Keratinocyte (primary cell): ENCODE data around the gene SLC37A1. TPM values are rescaled to one million over a fixed set of nuclear protein-coding genes. Genes with fewer than 3 reads are reported as not detected.

Experiments
- DNase-seq: peaks from one replicate; pipeline ENCODE4 v3.0.0-alpha.2; 2011; ENCODE audit warnings: low read depth, missing footprints, low spot score
- FAIRE-seq: peaks from 2 replicates; lab custom pipeline; 2011; peaks lifted over from hg19 to GRCh38; lab: Jason Lieb, UNC
- H2AFZ ChIP-seq: 2 replicates; pipeline ENCODE4 v1.6.0; 2012; ENCODE audit warnings: low read length, control low read depth, inconsistent platforms; ENCODE audit not compliant: control insufficient read depth
- H3K27ac ChIP-seq: 2 replicates; pipeline ENCODE4 v1.5.1; 2011; ENCODE audit warnings: low read length; ENCODE audit not compliant: control insufficient read depth, insufficient read depth
- H3K27me3 ChIP-seq: 3 replicates; pipeline ENCODE4 v1.6.0; 2011; ENCODE audit warnings: low read length; ENCODE audit not compliant: control insufficient read depth, insufficient read depth; ENCODE audit errors: extremely low read depth
- H3K36me3 ChIP-seq, 2 experiments: 2 replicates in 1 of 2; 3 replicates in 1 of 2; pipeline ENCODE4 v1.5.1; 2011; ENCODE audit warnings: low read length in 2 of 2, mild to moderate bottlenecking in 1 of 2; ENCODE audit not compliant: control insufficient read depth in 2 of 2, insufficient read depth in 2 of 2; ENCODE audit errors: extremely low read depth in 1 of 2
- H3K4me1 ChIP-seq: 3 replicates; pipeline ENCODE4 v1.5.1; 2011; ENCODE audit warnings: low read length; ENCODE audit not compliant: control insufficient read depth, insufficient read depth; ENCODE audit errors: extremely low read depth
- H3K4me2 ChIP-seq: 3 replicates; pipeline ENCODE4 v1.6.0; 2011; ENCODE audit warnings: low read depth, low read length; ENCODE audit not compliant: control insufficient read depth, insufficient read depth; ENCODE audit errors: extremely low read depth
- H3K4me3 ChIP-seq, 3 experiments: fragments of 200-600 bp in 1 of 3; sonication (generic) in 1 of 3; 2 replicates in 2 of 3; 3 replicates in 1 of 3; pipeline ENCODE4 v1.5.1; 2011 to 2016; ENCODE audit warnings: low read length in 3 of 3, mild to moderate bottlenecking in 3 of 3, control low read depth in 2 of 3, inconsistent platforms in 1 of 3, low read depth in 1 of 3, mixed read lengths in 1 of 3, mixed run types in 1 of 3, moderate library complexity in 1 of 3; ENCODE audit not compliant: control insufficient read depth in 2 of 3, insufficient read depth in 2 of 3; ENCODE audit errors: extremely low read depth in 1 of 3
- H3K79me2 ChIP-seq: 2 replicates; pipeline ENCODE4 v1.6.0; 2012; ENCODE audit warnings: low read length; ENCODE audit not compliant: control insufficient read depth, insufficient read depth
- H3K9ac ChIP-seq: 3 replicates; pipeline ENCODE4 v1.6.0; 2011; ENCODE audit warnings: low read length; ENCODE audit not compliant: control insufficient read depth, insufficient read depth; ENCODE audit errors: extremely low read depth
- H3K9me1 ChIP-seq: 3 replicates; pipeline ENCODE4 v1.6.0; 2011; ENCODE audit warnings: low read length; ENCODE audit not compliant: control insufficient read depth, insufficient read depth; ENCODE audit errors: extremely low read depth
- H3K9me3 ChIP-seq: 2 replicates; pipeline ENCODE4 v1.5.1; 2012; ENCODE audit warnings: low read depth, low read length; ENCODE audit not compliant: control insufficient read depth
- H4K20me1 ChIP-seq: 3 replicates; pipeline ENCODE4 v1.6.0; 2011; ENCODE audit warnings: low read length; ENCODE audit not compliant: control insufficient read depth, insufficient read depth; ENCODE audit errors: extremely low read depth
- CTCF ChIP-seq, 3 experiments: IDR thresholded peaks in 1 of 3; conservative IDR thresholded peaks in 1 of 3; optimal IDR thresholded peaks in 1 of 3; 2 replicates in 2 of 3; 3 replicates in 1 of 3; pipeline versions ENCODE3 to v1.5.1; 2011; ENCODE audit warnings: low read length in 3 of 3, mild to moderate bottlenecking in 3 of 3, moderate library complexity in 2 of 3, control low read depth in 1 of 3, inconsistent platforms in 1 of 3; ENCODE audit not compliant: insufficient read depth in 2 of 3; ENCODE audit errors: extremely low read depth in 1 of 3
- EZH2 ChIP-seq: IDR thresholded peaks from one replicate; pipeline ENCODE4 v1.6.1; 2012; ENCODE audit warnings: inconsistent platforms, mild to moderate bottlenecking, low read length, moderate library complexity
- dilution Hi-C: fragments of 300-500 bp; cut with MboI; formaldehyde crosslinking; loops from one replicate; pipeline ENCODE4 v1.7.0; 2020; ENCODE audit warnings: low sequenced_read_pairs; ENCODE audit not compliant: extremely low pct_ligation_motif_present
- polyA plus RNA-seq, 5 experiments: library from polyadenylated mRNA; depleted of rRNA in 3 of 5; stranded (reverse) in 3 of 5; stranded (forward) in 1 of 5; unstranded in 1 of 5; fragments of >200 nt; gene quantifications; 1 replicate in 1 of 5; 2 replicates in 3 of 5; 3 replicates in 1 of 5; pipeline versions ENCODE4 v1.2.1 to v1.2.3, GENCODE V29; 2011 to 2012; ENCODE audit warnings: missing spikeins in 2 of 5, low read depth in 1 of 5, low replicate concordance in 1 of 5

Gene SLC37A1
- polyA plus RNA-seq, 1 donor (not counting 4 experiments of a cell fraction or from before 2014, with no cell fraction given): 4.1 TPM

- dilution Hi-C loops: no loop called here
- TF ChIP-seq EZH2: no peak
- no peak for TF ChIP-seq CTCF (optimal IDR thresholded peaks at IDR 0.05 in 1 of 3, IDR thresholded peaks at IDR 0.05 in 1 of 3, conservative IDR thresholded peaks at IDR 0.05 in 1 of 3; ENCODE audit: extremely low read depth in 1 of 3, insufficient read depth in 2 of 3, low read length in 3 of 3)
- no peak for DNase-seq
- H3K27me3 ChIP-seq: no peaks in the 10 kb centered on the region
- H3K27ac ChIP-seq: no peak overlapping the region
- FAIRE-seq: no peak
- no peaks in the 10 kb centered on the region for H3K36me3 ChIP-seq
- H3K9me3 ChIP-seq: no peaks in the 10 kb centered on the region
- no peak overlapping the region for H3K4me3 ChIP-seq
- no peak overlapping the region for H3K4me2 ChIP-seq
- no peaks in the 10 kb centered on the region for H3K79me2 ChIP-seq
- H4K20me1 ChIP-seq: no peaks in the 10 kb centered on the region
- H3K9me1 ChIP-seq: no peaks in the 10 kb centered on the region
- peaks cover 4% of the 10 kb centered on the region for H3K4me1 ChIP-seq
- H2AFZ ChIP-seq: no peak overlapping the region
- no peak overlapping the region for H3K9ac ChIP-seq
Observed at GRCh38 chr21:42505090-42505726, 8.4 kb upstream of the SLC37A1 start.

GRCh38 chr21:42507418-42507817, 6.2 kb upstream of the SLC37A1 start:
- no peaks in the 10 kb centered on the region for H3K4me1 ChIP-seq
- H3K36me3 ChIP-seq: no peaks in the 10 kb centered on the region
- dilution Hi-C loops: no loop called here

More at GRCh38 chr21:42507418-42507817, 6.2 kb upstream of the SLC37A1 start:
- no peak overlapping the region for H3K4me3 ChIP-seq
- H4K20me1 ChIP-seq: no peaks in the 10 kb centered on the region
- DNase-seq (no peak), FAIRE-seq (no peak)
- H3K9me1 ChIP-seq: no peaks in the 10 kb centered on the region
- TF ChIP-seq EZH2 (no peak), CTCF (optimal IDR thresholded peaks at IDR 0.05 in 1 of 3, IDR thresholded peaks at IDR 0.05 in 1 of 3, conservative IDR thresholded peaks at IDR 0.05 in 1 of 3; ENCODE audit: extremely low read depth in 1 of 3, insufficient read depth in 2 of 3, low read length in 3 of 3) (no peak)
- H3K4me2 ChIP-seq: no peak overlapping the region
- no peak overlapping the region for H3K9ac ChIP-seq
- no peak overlapping the region for H3K27ac ChIP-seq
- no peaks in the 10 kb centered on the region for H3K27me3 ChIP-seq
- no peak overlapping the region for H2AFZ ChIP-seq
- H3K79me2 ChIP-seq: no peaks in the 10 kb centered on the region
- no peaks in the 10 kb centered on the region for H3K9me3 ChIP-seq
